Ovary (tissue), 9 donors: Measurements from ENCODE around the gene NCKIPSD. TPM values are rescaled to one million over a fixed set of nuclear protein-coding genes. Genes with fewer than 3 reads are reported as not detected.

Experiments
- DNase-seq, 5 donors: peaks; one replicate each; pipeline ENCODE4 v3.0.0-alpha.2; 2019 to 2020
- H3K27ac ChIP-seq, 2 donors: fragments of 200-600 bp; one replicate each; pipeline versions ENCODE4 v1.5.1 to v1.8.0; 2019 to 2022
- H3K27me3 ChIP-seq: fragments of 200-600 bp; one replicate; pipeline ENCODE4 v1.8.0; 2022
- H3K36me3 ChIP-seq: fragments of 200-600 bp; sonication (generic); one replicate; pipeline ENCODE4 v1.5.1; 2019
- H3K4me1 ChIP-seq: one replicate; pipeline ENCODE4 v1.8.1; 2013; ENCODE audit warnings: mild to moderate bottlenecking, moderate library complexity; ENCODE audit not compliant: insufficient read depth
- H3K4me3 ChIP-seq: fragments of 200-600 bp; sonication (generic); one replicate; pipeline ENCODE4 v1.5.1; 2017
- H3K9me3 ChIP-seq, 2 donors: fragments of 200-600 bp in 1 of 2; sonication (generic) in 1 of 2; one replicate each; pipeline versions ENCODE4 v1.5.1 to v1.8.1; 2013 to 2019; ENCODE audit warnings: mild to moderate bottlenecking in 1 of 2, moderate library complexity in 1 of 2
- CTCF ChIP-seq, 3 donors: fragments of 450-650 bp in 2 of 3; fragments of 200-600 bp in 1 of 3; IDR thresholded peaks; one replicate each; pipeline versions ENCODE4 v1.5.1 to v1.8.0; 2016 to 2022; ENCODE audit warnings: antibody characterized with exemption in 3 of 3, mild to moderate bottlenecking in 1 of 3
- EP300 ChIP-seq: sonication (generic); formaldehyde crosslinking; IDR thresholded peaks from one replicate; pipeline ENCODE4 v1.6.1; 2017; ENCODE audit warnings: antibody characterized with exemption
- POLR2A ChIP-seq: fragments of 450-650 bp; IDR thresholded peaks from one replicate; pipeline ENCODE4 v1.6.1; 2017; ENCODE audit warnings: antibody characterized with exemption, mild to moderate bottlenecking, moderate library complexity
- WGBS, 3 donors: extraction: QIAGEN DNeasy Blood & Tissue Kit in 1 of 3; methylation state at CpG; one replicate each; pipeline versions ENCODE4 v1.1.5 to v1.1.7; 2013 to 2017; 5-methylcytosine and 5-hydroxymethylcytosine counted together
- intact Hi-C, 4 donors: fragments of 100-400 bp; cut with DNase I; formaldehyde crosslinking; loops; one replicate each; pipeline versions ENCODE4 v1.11.0 to v1.15.1; 2022 to 2023
- polyA plus RNA-seq, 2 donors: library from polyadenylated mRNA; stranded (reverse); fragments of 200-250 nt in 1 of 2; fragments of 350-450 nt in 1 of 2; fragmentation: Illumina TruSeq in 1 of 2; extraction: RNeasy Lipid Tissue Mini Kit (QIAGEN cat#74804) in 1 of 2; gene quantifications; one replicate each; pipeline ENCODE4 v1.2.3, GENCODE V29; 2013 to 2014
- total RNA-seq, 7 donors: library from RNA; depleted of rRNA in 2 of 7; stranded (reverse); fragments of >200 nt in 2 of 7; fragmentation: NEBNext Ultra II Directional in 3 of 7; extraction: Animal tissue kit (Norgen Biotek cat#: 25700) in 3 of 7; gene quantifications; one replicate each; pipeline versions ENCODE4 v1.1.0 to v1.2.4, GENCODE V29; 2016 to 2023
- donor health status: DM: no; HTN: no; CAD: no; lungs with moderate emphysema.
- donor health status: DM: no; HTN: no; CAD: no.
- donor health status: Bipolar disorder and iron deficiency.
- donor health status: DM: yes; HTN: yes; CAD: no.
- donor health status: DM: no; HTN: no; CAD: no.
- donor health status: DM: yes; HTN: yes; CAD: no.

Gene NCKIPSD
- total and polyA plus RNA-seq, 9 donors: 8.0 to 58.6 (median 34.0) TPM

- Histone ChIP-seq H3K9me3 (no peaks in the 10 kb centered on the region), H3K27me3 (no peaks in the 10 kb centered on the region), H3K36me3 (no peaks in the 10 kb centered on the region), H3K4me3 (no peak overlapping the region), H3K27ac (peak overlapping the region in 1 of 2 donors; percentile 83), H3K4me1 (peaks cover 9% of the 10 kb centered on the region)
- DNase-seq: peak in 1 of 5 donors; percentile 17
- no peak for TF ChIP-seq POLR2A
- no peak for TF ChIP-seq CTCF (IDR thresholded peaks at IDR 0.05)
- TF ChIP-seq EP300: no peak
- WGBS, 3 donors: 90 to 94% (median 90%) methylated on average over 5 of the region's 5 CpGs
- intact Hi-C loops: no loop called here
Observed at GRCh38 chr3:48696156-48696555, 10.4 kb upstream of the NCKIPSD start.

DNA sequence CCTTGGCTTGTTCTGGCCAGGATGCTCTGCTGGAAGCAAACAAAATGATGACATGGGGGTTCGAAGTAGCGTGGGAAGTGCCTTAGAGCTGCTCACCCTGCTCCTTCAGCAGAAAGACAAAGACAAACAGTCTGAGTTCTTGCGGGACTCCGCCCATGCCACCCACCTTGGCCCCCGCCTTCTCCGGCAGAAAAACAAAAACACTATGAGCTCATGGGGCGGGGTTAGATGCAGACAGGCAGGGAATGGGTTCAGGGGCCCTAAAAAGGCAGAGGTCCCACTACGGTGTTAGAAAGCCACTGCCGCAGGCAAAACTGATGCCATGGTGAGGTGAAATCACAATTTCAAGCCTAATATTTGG is 9.7 kb upstream of the NCKIPSD start:
- Histone ChIP-seq H3K27me3 (no peaks in the 10 kb centered on the region), H3K36me3 (no peaks in the 10 kb centered on the region), H3K4me1 (peaks cover 9% of the 10 kb centered on the region), H3K27ac (peak overlapping the region; percentile 83 to 89), H3K4me3 (peak overlapping the region; percentile 59), H3K9me3 (no peaks in the 10 kb centered on the region)
- intact Hi-C loops: no loop called here
- DNase-seq: peak; percentile 77 to 92 (median 86)
- TF ChIP-seq POLR2A (peak; percentile 63), CTCF (IDR thresholded peaks at IDR 0.05) (no peak)
- WGBS, 3 donors: 10 to 11% (median 10%) methylated on average over 9 of the region's 9 CpGs

GRCh38 chr3:48694610-48695392 is 9.1 kb upstream of the NCKIPSD start:
- TF ChIP-seq POLR2A (peak; percentile 6), EP300 (no peak), CTCF (IDR thresholded peaks at IDR 0.05) (no peak)
- 2 to 13% (median 5%) methylated on average over 23 of the region's 23 CpGs for WGBS, 3 donors
- H3K4me3 ChIP-seq: peak overlapping the region; percentile 59
- no peaks in the 10 kb centered on the region for H3K36me3 ChIP-seq
- H3K9me3 ChIP-seq: no peaks in the 10 kb centered on the region
- intact Hi-C loops: no loop called here
- peak overlapping the region; percentile 83 to 89 for H3K27ac ChIP-seq
- DNase-seq: peak; percentile 88 to 93 (median 92)
- peaks cover 9% of the 10 kb centered on the region for H3K4me1 ChIP-seq
- no peaks in the 10 kb centered on the region for H3K27me3 ChIP-seq

DNA sequence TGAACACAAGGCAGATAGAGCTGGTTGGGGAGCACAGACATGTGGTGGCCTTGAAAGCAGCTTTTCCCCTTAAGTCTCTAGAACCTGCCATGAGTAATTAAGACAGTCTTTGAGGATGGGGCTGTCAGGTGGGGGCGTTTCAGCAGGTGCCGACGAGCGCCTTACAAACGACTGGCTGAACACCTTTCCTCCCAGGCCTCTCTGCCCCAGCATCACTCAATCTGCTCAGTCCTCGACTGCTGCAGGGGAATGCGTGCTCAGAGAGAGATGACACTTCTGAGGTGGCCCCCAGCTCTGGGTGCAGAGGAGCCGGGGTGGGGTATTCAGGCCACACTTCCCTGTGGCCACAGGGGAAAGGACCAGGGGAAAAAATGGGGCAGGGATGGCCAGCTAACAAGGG is 8.1 kb upstream of the NCKIPSD start:
- Histone ChIP-seq H3K4me1 (peaks cover 9% of the 10 kb centered on the region), H3K4me3 (peak overlapping the region; percentile 59), H3K27me3 (no peaks in the 10 kb centered on the region), H3K36me3 (no peaks in the 10 kb centered on the region), H3K9me3 (no peaks in the 10 kb centered on the region), H3K27ac (peak overlapping the region; percentile 66 to 83)
- WGBS, 3 donors: 52 to 64% (median 54%) methylated on average over 8 of the region's 8 CpGs
- DNase-seq: peak in 1 of 5 donors; percentile 38
- intact Hi-C loops: no loop called here
- TF ChIP-seq POLR2A (no peak), CTCF (IDR thresholded peaks at IDR 0.05) (no peak), EP300 (no peak)
